T-helper 1 cell treated with Interleukin-12 subunit alpha and Interleukin-12 subunit beta and Interleukin-4 antibody, amounts not matched to agents 30 ng/mL and 1 ng/mL, for 36 hours (primary cell): ENCODE results near the gene TTC6. TPM values are rescaled to one million over a fixed set of nuclear protein-coding genes. Genes with fewer than 3 reads are reported as not detected.

Source experiments
- intact Hi-C: fragments of 100-400 bp; cut with micrococcal nuclease; formaldehyde crosslinking; loops from one replicate; pipeline ENCODE4 v1.15.1; 2024
- total RNA-seq: library from RNA; stranded (reverse); gene quantifications from 2 replicates; pipeline ENCODE4 v1.2.3, GENCODE V29; 2022

Gene TTC6
- total RNA-seq, 1 donor from 2014 or later: not detected

DNA sequence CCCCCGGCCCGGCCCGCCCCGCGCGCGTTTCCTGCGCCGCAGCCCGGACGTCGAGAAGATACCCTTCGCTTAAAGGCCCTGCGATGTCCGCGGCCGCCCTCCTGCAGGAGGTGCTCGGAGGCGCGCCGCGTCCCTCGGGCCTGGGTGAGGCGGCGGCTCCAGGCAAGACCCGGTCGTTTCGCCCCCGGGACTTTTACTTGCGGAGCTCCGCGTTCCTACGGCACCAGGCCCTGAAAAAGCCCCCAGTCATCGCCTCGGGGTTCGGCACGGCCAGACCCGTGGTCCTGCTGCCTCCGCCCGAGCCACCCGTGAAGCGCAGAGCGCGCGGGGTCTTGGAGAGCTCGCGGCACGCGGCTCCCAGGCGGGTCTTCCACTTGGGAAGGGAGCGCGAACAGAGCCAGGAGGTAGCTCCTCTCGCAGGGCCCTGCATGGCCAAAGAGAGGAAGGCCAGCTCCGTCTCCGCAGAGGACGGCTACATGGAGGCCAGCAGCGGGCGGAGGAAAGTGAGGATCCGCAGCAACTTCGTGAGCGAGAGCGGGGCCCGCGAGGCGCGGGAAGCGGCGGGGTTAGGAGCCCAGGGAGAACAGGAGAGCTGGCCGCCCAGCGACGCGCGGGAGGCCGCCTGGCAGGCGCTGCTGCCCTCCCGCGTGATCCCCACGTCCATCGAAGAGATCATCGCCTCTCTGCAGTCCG, 26.9 kb downstream of the TTC6 start:
- intact Hi-C loops: no loop called here

DNA sequence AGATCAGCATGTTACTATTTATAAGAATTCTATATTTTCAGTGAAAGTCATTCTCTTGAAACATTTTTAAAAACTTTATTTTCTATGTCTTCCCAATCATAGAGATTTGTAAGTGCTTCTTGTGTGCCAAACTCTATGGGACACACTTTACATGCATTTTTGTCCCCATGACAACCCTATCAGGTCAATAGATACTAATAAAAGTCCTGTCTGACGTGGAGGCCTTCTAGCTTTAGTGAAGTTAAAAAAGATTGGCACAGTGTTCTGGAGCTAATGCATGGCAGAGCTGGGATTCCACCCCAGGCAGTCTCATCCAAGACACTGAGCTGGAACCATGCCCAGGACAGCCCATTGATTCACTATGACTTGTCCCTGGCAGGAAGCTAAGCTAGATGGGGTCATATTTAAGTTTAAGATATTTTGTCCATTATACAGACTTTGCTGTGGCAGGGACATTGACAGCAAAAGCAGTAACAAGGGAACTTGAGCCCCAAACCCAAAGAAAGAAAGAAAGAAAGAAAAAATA, 28.1 kb downstream of the TTC6 start:
- intact Hi-C loops: no loop called here

DNA sequence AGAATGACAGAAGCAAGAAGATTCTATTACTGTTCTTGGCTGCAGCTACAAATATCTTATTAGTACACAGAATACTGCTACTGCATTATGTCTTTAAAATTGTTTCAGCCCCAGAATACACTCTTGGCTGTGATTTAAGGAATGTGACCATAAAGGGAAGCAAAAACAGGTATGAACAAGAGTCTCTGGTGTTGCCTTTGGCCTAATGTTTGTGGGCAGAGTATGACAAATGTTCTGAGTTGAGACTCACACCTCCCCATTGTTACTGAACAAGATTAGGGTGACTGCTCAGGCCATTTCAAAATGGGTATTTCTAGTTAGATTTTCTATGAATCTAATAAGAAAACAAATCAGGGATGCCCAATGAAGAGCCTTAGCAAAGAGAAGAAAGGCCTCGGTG, 28.5 kb downstream of the TTC6 start:
- intact Hi-C loops: no loop called here

DNA sequence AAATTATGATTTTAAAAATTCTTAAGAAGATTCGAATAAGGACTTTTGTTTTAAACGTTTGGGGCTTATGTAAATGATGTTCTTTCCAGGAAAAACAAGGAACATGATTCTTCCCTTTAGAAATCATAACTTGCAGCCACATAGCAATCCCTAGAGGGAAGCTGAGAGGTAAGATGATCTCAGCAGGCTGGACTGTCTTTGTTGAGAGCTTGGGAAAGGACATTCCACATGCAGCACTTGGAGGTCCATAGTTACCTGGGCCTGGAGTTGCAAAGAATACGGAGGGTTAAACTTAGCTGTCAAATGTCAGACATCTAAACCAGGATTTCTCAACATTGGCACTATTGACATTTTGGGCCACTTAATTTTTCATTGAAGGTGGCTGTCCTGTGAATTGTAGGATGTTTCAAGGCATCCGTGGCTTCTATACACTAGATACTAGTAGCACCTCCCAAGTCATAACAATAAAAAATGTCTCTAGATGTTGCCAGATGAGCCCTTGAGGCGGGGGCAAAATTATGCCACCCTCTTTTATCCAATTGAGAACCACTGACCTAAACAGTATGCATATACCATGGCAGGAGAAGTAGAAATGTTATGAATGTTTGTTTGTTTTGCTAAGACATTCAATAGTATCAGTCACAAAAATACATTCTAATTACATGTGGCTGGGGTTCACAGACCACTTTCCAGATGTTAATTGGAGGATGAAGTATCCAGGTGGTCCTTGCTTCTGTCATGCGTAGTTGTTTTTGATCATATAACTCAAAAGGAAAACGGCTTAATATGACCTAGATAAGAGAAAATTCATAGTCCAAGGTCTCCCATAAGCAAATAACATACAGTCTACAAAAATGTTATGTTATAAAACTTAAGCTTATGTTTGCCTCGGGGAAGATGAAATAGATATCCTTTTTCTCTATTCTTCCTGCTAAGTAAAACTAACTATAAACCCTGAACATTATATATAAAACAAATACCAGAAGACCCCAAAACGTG, 30.5 kb downstream of the TTC6 start:
- intact Hi-C loops: no loop called here

DNA sequence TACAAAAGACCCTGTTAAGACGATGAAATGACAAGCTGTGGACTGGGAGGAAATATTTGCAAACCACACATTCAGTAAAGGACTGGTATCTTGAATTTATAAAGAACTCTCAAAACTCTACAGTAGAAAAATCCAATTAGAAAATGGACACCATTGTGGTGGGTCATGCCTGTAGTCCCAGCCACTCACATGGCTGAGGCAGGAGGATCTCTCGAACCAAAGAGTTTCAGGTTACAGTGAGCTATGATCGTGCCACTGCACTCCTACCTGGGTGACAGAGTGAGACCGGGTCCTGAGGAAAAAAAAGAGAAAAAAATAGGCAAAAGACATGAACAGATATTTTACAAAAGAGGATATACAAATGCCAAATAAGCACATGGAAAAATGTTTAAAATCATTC, 41.9 kb downstream of the TTC6 start:
- intact Hi-C loops: no loop called here

DNA sequence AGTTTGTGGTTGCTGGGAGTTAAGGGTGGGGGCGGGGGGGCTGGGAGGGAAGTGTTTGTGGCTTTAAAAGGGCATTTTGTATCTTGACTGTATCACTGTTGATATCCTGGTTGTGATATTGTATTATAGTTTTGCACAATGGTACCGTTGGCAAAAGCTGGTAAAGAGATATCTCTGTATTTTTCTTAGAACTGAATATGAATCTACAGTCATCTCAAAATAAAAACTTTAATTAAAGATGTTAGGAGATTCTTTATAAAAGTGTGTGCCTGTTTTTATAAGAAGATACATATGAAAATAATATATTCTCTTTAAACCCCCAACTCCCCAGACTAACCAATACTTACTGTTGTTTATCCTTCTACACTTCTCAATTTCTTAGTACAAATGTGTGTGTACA, 43.2 kb downstream of the TTC6 start:
- intact Hi-C loops: no loop called here

DNA sequence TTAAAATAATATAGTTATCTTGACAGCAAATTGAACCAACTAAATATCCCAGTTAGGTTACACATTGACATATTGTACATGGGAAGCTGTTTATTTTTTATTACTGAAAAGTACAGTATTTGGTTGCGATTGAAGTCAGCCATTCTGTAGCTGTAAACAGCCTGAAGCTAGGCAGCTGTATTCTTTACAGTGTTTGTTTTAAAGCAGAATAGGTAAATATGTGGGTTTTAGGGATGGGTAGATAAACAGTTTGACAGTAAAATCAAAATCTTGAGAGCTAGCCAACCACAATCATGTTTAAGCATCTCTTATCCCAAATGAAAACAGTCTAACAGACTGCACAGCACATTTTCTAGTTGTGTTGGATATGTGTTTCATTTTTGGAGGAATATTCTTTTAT, 45.7 kb downstream of the TTC6 start:
- intact Hi-C loops: no loop called here

DNA sequence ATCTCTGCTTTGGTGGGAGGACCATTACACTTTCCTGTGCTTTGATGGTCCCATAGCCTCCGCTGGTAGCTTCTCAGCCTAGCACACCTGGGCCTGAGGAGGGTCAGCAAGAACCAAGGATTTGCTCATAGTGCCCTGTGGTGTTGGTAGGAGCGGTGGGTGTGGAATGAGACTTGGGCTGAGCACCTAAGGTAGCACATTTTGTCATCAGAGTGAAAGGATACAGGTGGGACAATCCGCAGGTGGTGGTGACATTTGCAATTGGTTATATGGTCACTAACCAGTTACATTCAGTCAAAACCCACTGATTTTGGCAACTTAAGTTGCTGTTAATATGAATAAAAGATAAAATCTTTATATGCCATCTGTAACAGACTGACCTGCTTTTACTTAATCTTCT, 46.7 kb downstream of the TTC6 start:
- intact Hi-C loops: no loop called here

DNA sequence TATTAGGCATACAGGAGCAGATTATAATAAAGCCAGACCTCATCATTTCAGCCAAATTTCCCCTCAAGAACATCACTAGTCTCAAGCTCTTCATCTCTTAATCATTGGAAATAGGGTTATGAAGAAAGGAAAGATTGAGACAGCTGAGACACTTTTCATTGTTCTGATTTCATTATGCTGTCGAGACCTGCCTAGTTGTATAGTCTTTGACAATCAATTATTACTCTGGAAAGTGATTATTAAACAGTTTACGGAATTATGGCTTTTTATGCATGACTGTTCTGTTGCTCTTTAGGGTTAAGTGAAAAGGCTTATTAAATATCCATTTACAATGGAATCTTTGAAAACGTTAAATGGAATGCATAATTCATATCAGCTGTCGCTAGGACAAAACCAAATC, 48.3 kb downstream of the TTC6 start:
- intact Hi-C loops: no loop called here

Other genes with a start within 250 kb of the TTC6 start
- not detected in 2 replicates for gene FOXA1, start 380 bp upstream of the TTC6 start, total RNA-seq